GM23338 (cell line): ENCODE data around the gene IKZF1.

Source experiments
- CTCF ChIP-seq, 2 experiments: fragments of 200-600 bp in 1 of 2; sonication (generic) in 1 of 2; conservative IDR thresholded peaks; 2 replicates each; pipeline versions ENCODE4 v1.5.1 to v1.6.1; 2016 to 2017; ENCODE audit warnings: antibody characterized with exemption in 2 of 2, low read depth in 2 of 2, mild to moderate bottlenecking in 2 of 2, moderate library complexity in 1 of 2
- ETS1 ChIP-seq: IDR thresholded peaks from 2 replicates; pipeline ENCODE4 v1.6.1; 2016; ENCODE audit warnings: antibody characterized with exemption
- EZH2 ChIP-seq: fragments of 200-600 bp; sonication (generic); IDR thresholded peaks from one replicate; pipeline ENCODE4 v1.8.0; 2017; ENCODE audit warnings: antibody characterized with exemption, mild to moderate bottlenecking, low read depth; ENCODE audit not compliant: unreplicated experiment
- EZH2phosphoT487 ChIP-seq: fragments of 200-600 bp; sonication (generic); IDR thresholded peaks from one replicate; pipeline ENCODE4 v1.8.1; 2018; ENCODE audit warnings: antibody characterized with exemption; ENCODE audit not compliant: unreplicated experiment
- JUNB ChIP-seq: IDR thresholded peaks from one replicate; pipeline ENCODE4 v1.6.1; 2016; ENCODE audit warnings: antibody characterized with exemption; ENCODE audit not compliant: unreplicated experiment
- NANOG ChIP-seq: IDR thresholded peaks from 2 replicates; pipeline ENCODE4 v1.6.1; 2016; ENCODE audit warnings: antibody characterized with exemption, borderline replicate concordance
- POLR2AphosphoS5 ChIP-seq: IDR thresholded peaks from 2 replicates; pipeline ENCODE4 v1.6.1; 2016; ENCODE audit warnings: antibody characterized with exemption, low read depth
- REST ChIP-seq: IDR thresholded peaks from one replicate; pipeline ENCODE4 v1.6.1; 2018; ENCODE audit warnings: antibody characterized with exemption; ENCODE audit not compliant: unreplicated experiment
- ZNF331 ChIP-seq: fragments of 250-450 bp; sonication (Bioruptor Pico); IDR thresholded peaks from 2 replicates; pipeline ENCODE4 v1.5.0; 2020; ENCODE audit warnings: low read depth, mild to moderate bottlenecking, moderate library complexity
- ZNF462 ChIP-seq: fragments of 250-450 bp; sonication (Bioruptor Pico); IDR thresholded peaks from 2 replicates; pipeline ENCODE4 v1.5.0; 2020; ENCODE audit warnings: mild to moderate bottlenecking, moderate library complexity

GRCh38 chr7:50292763-50293162 is 11.8 kb upstream of the IKZF1 start:
- TF ChIP-seq CTCF (conservative IDR thresholded peaks at IDR 0.05; ENCODE audit: low read depth in 2 of 2) (no peak), REST (no peak), EZH2phosphoT487 (no peak), ETS1 (no peak), POLR2AphosphoS5 (no peak), EZH2 (no peak), ZNF462 (CRISPR knock-in tag) (no peak), JUNB (no peak), ZNF331 (no peak), NANOG (no peak)
